H9 (cell line): ENCODE results near the gene SULT2A1. TPM values are rescaled to one million over a fixed set of nuclear protein-coding genes. Genes with fewer than 3 reads are reported as not detected.

Experiments
- DNase-seq: peaks from one replicate; pipeline ENCODE4 v3.0.0-alpha.2; 2017
- H2AFZ ChIP-seq: one replicate; pipeline ENCODE4 v1.6.1; 2013; ENCODE audit warnings: mild to moderate bottlenecking, low read length, control low read depth, moderate library complexity
- H2AK5ac ChIP-seq: 2 replicates; pipeline ENCODE4 v1.6.1; 2013; ENCODE audit warnings: low read length, control low read depth, mixed read lengths; ENCODE audit not compliant: insufficient read length
- H2BK120ac ChIP-seq: one replicate; pipeline ENCODE4 v1.6.1; 2013; ENCODE audit warnings: low read depth, mild to moderate bottlenecking, low read length, control low read depth, inconsistent platforms; ENCODE audit not compliant: poor library complexity, severe bottlenecking
- H2BK12ac ChIP-seq: 2 replicates; pipeline ENCODE4 v1.6.1; 2013; ENCODE audit warnings: low read length, control low read depth, mixed read lengths, low read depth; ENCODE audit not compliant: insufficient read length
- H2BK15ac ChIP-seq: 2 replicates; pipeline ENCODE4 v1.6.1; 2013; ENCODE audit warnings: low read depth, low read length, control low read depth
- H2BK20ac ChIP-seq: one replicate; pipeline ENCODE4 v1.6.1; 2013; ENCODE audit warnings: low read depth, mild to moderate bottlenecking, low read length, control low read depth, inconsistent platforms; ENCODE audit not compliant: poor library complexity, severe bottlenecking
- H2BK5ac ChIP-seq: 2 replicates; pipeline ENCODE4 v1.6.1; 2013; ENCODE audit warnings: low read length, control low read depth, mixed read lengths; ENCODE audit not compliant: insufficient read length
- H3K14ac ChIP-seq: 2 replicates; pipeline ENCODE4 v1.6.1; 2013; ENCODE audit warnings: low read length, control low read depth; ENCODE audit not compliant: insufficient read depth
- H3K18ac ChIP-seq: 2 replicates; pipeline ENCODE4 v1.6.1; 2013; ENCODE audit warnings: low read depth, mild to moderate bottlenecking, mixed read lengths, low read length, control low read depth; ENCODE audit not compliant: insufficient read length
- H3K23ac ChIP-seq: 2 replicates; pipeline ENCODE4 v1.6.1; 2013; ENCODE audit warnings: low read length, control low read depth, mixed read lengths, low read depth; ENCODE audit not compliant: insufficient read length
- H3K23me2 ChIP-seq: 2 replicates; pipeline ENCODE4 v1.6.1; 2013; ENCODE audit warnings: low read depth, mild to moderate bottlenecking, mixed read lengths, low read length, control low read depth; ENCODE audit not compliant: insufficient read length, poor library complexity, severe bottlenecking
- H3K27ac ChIP-seq: 2 replicates; pipeline ENCODE4 v1.5.1; 2013; ENCODE audit warnings: low read length, control low read depth, mixed read lengths, low read depth; ENCODE audit not compliant: insufficient read length
- H3K27me3 ChIP-seq: 2 replicates; pipeline ENCODE4 v1.6.1; 2013; ENCODE audit warnings: low read length, control low read depth, inconsistent platforms; ENCODE audit not compliant: insufficient read depth
- H3K4ac ChIP-seq: 2 replicates; pipeline ENCODE4 v1.6.1; 2013; ENCODE audit warnings: low read depth, mild to moderate bottlenecking, control low read depth, inconsistent platforms, low read length, moderate library complexity
- H3K4me1 ChIP-seq: 2 replicates; pipeline ENCODE4 v1.6.1; 2013; ENCODE audit warnings: low read length, control low read depth, inconsistent platforms; ENCODE audit not compliant: insufficient read depth
- H3K4me2 ChIP-seq: 2 replicates; pipeline ENCODE4 v1.6.1; 2013; ENCODE audit warnings: low read length, control low read depth, mixed read lengths; ENCODE audit not compliant: insufficient read length, insufficient read depth
- H3K56ac ChIP-seq: 2 replicates; pipeline ENCODE4 v1.6.1; 2013; ENCODE audit warnings: low read depth, mild to moderate bottlenecking, mixed read lengths, low read length, control low read depth; ENCODE audit not compliant: insufficient read length
- H3K79me1 ChIP-seq: 2 replicates; pipeline ENCODE4 v1.6.1; 2013; ENCODE audit warnings: low read depth, mild to moderate bottlenecking, moderate library complexity, low read length, control low read depth, inconsistent platforms; ENCODE audit not compliant: insufficient read depth, poor library complexity, severe bottlenecking
- H3K79me2 ChIP-seq: 2 replicates; pipeline ENCODE4 v1.6.1; 2013; ENCODE audit warnings: low read length, control low read depth, inconsistent platforms; ENCODE audit not compliant: insufficient read depth
- H3K9ac ChIP-seq: 2 replicates; pipeline ENCODE4 v1.6.1; 2013; ENCODE audit warnings: low read length, control low read depth, mixed read lengths; ENCODE audit not compliant: insufficient read length; ENCODE audit errors: extremely low read depth
- H3K9me3 ChIP-seq: one replicate; pipeline ENCODE4 v1.6.1; 2013; ENCODE audit warnings: low read depth, low read length, inconsistent platforms; ENCODE audit not compliant: control insufficient read depth
- H3T11ph ChIP-seq: one replicate; pipeline ENCODE4 v1.6.1; 2013; ENCODE audit warnings: mild to moderate bottlenecking, low read length, control low read depth, inconsistent platforms
- H4K20me1 ChIP-seq: one replicate; pipeline ENCODE4 v1.6.1; 2013; ENCODE audit not compliant: control insufficient read depth, insufficient read length, insufficient read depth
- H4K5ac ChIP-seq: 2 replicates; pipeline ENCODE4 v1.6.1; 2013; ENCODE audit warnings: low read depth, mild to moderate bottlenecking, mixed read lengths, low read length, control low read depth; ENCODE audit not compliant: insufficient read length
- H4K8ac ChIP-seq: replicated peaks from 2 replicates; pipeline ENCODE4 v1.6.1; 2013; ENCODE audit warnings: low read length, control low read depth, mixed read lengths, low read depth; ENCODE audit not compliant: insufficient read length
- H4K91ac ChIP-seq: 2 replicates; pipeline ENCODE4 v1.6.1; 2013; ENCODE audit warnings: low read depth, mild to moderate bottlenecking, moderate library complexity, mixed read lengths, low read length, control low read depth; ENCODE audit not compliant: insufficient read length
- H3K27ac Mint-ChIP-seq, 3 experiments: 2 replicates in 2 of 3; 3 replicates in 1 of 3; pipeline ENCODE4 v1.8.0; 2020 to 2021; ENCODE audit warnings: mixed read lengths in 3 of 3, mild to moderate bottlenecking in 1 of 3, moderate library complexity in 1 of 3
- H3K27me3 Mint-ChIP-seq: 2 replicates; pipeline ENCODE4 v1.8.0; 2021; ENCODE audit warnings: low read depth, mild to moderate bottlenecking, moderate library complexity, mixed read lengths
- H3K36me3 Mint-ChIP-seq, 3 experiments: 2 replicates in 2 of 3; 3 replicates in 1 of 3; pipeline ENCODE4 v1.8.0; 2020 to 2021; ENCODE audit warnings: low read depth in 3 of 3, mixed read lengths in 3 of 3; ENCODE audit not compliant: insufficient read depth in 1 of 3
- H3K4me1 Mint-ChIP-seq, 2 experiments: 2 replicates each; pipeline ENCODE4 v1.8.0; 2020; ENCODE audit warnings: mixed read lengths in 2 of 2
- H3K4me3 Mint-ChIP-seq, 2 experiments: 2 replicates in 1 of 2; 3 replicates in 1 of 2; pipeline ENCODE4 v1.8.0; 2020 to 2021; ENCODE audit warnings: mild to moderate bottlenecking in 2 of 2, mixed read lengths in 2 of 2, moderate library complexity in 1 of 2
- H3K9me3 Mint-ChIP-seq, 2 experiments: 2 replicates in 1 of 2; 3 replicates in 1 of 2; pipeline ENCODE4 v1.8.0; 2020; ENCODE audit warnings: mild to moderate bottlenecking in 2 of 2, mixed read lengths in 2 of 2, moderate library complexity in 1 of 2
- WGBS: extraction: QIAGEN DNeasy Blood & Tissue Kit; methylation state at CpG from one replicate; pipeline ENCODE4 v1.1.7; 2013; ENCODE audit warnings: missing lambda C conversion rate, low lambda C conversion rate, mixed read lengths; ENCODE audit not compliant: insufficient read length; ENCODE audit errors: extremely low coverage; 5-methylcytosine and 5-hydroxymethylcytosine counted together
- total RNA-seq: library from RNA; stranded (reverse); gene quantifications from 2 replicates; pipeline ENCODE4 v1.2.1, GENCODE V29; 2021
- TF ChIP-seq, protein P1 (sequence below): fragments of 200-600 bp; sonication (generic); conservative IDR thresholded peaks from 3 replicates; pipeline ENCODE4 v1.8.0; 2021; ENCODE audit warnings: antibody characterized with exemption, mild to moderate bottlenecking

SULT2A1 gene
- total RNA-seq, 1 experiment from 2014 or later, result not detected

DNA sequence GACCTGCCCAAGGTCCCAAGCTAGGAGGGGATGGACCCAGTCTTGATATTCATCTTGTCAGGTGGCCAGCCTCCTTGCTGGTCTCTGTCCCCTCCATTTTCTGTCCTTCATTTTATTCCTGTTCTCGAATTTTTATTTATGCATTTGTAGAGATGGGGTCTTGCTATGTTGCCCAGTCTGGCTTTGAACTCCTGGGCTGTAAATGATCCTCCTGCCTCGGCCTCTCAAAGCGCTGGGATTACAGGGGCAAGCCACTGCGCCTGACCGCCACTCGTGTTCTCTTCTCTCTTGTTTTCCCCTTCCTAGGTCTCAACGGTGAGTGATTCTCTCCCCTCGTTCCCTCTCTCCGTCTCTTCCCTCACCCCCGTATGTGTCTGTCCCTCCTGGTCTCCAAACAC lies 37.7 kb downstream of the SULT2A1 start:
- no peak overlapping the region for H2AFZ ChIP-seq
- peaks cover 30 to 45% of the 10 kb centered on the region in 2 experiments for H3K4me1 Mint-ChIP-seq
- no CpG with 5 or more reads among the region's 10 CpGs for WGBS
- H4K5ac ChIP-seq, result no peak overlapping the region
- H3K9me3 Mint-ChIP-seq, result no peaks in the 10 kb centered on the region; a peak in 1 of 5 replicates
- no peak overlapping the region for H2BK20ac ChIP-seq
- peak overlapping the region; percentile 87 to 100 (median 99) for H3K27ac Mint-ChIP-seq
- no peak overlapping the region for H4K91ac ChIP-seq
- H2BK12ac ChIP-seq, result no peak overlapping the region
- no peaks in the 10 kb centered on the region for H4K20me1 ChIP-seq
- H3K4me2 ChIP-seq, result peak overlapping the region; percentile 73
- H3K27me3 Mint-ChIP-seq, result peaks cover 5% of the 10 kb centered on the region
- no peaks in the 10 kb centered on the region for H3K27me3 ChIP-seq
- H3K79me2 ChIP-seq, result no peaks in the 10 kb centered on the region
- no peak overlapping the region for H3T11ph ChIP-seq
- no peak overlapping the region for H2AK5ac ChIP-seq
- H2BK15ac ChIP-seq, result no peak overlapping the region
- peak overlapping the region; percentile 16; the same call in 1 of the 2 replicates for H3K14ac ChIP-seq
- no peak overlapping the region for H3K23ac ChIP-seq
- TF ChIP-seq, protein P1, sequence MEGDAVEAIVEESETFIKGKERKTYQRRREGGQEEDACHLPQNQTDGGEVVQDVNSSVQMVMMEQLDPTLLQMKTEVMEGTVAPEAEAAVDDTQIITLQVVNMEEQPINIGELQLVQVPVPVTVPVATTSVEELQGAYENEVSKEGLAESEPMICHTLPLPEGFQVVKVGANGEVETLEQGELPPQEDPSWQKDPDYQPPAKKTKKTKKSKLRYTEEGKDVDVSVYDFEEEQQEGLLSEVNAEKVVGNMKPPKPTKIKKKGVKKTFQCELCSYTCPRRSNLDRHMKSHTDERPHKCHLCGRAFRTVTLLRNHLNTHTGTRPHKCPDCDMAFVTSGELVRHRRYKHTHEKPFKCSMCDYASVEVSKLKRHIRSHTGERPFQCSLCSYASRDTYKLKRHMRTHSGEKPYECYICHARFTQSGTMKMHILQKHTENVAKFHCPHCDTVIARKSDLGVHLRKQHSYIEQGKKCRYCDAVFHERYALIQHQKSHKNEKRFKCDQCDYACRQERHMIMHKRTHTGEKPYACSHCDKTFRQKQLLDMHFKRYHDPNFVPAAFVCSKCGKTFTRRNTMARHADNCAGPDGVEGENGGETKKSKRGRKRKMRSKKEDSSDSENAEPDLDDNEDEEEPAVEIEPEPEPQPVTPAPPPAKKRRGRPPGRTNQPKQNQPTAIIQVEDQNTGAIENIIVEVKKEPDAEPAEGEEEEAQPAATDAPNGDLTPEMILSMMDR, result no peak
- H3K4ac ChIP-seq, result no peak overlapping the region
- no peak overlapping the region for H2BK120ac ChIP-seq
- H3K36me3 Mint-ChIP-seq, result no peaks in the 10 kb centered on the region
- peak overlapping the region; percentile 59 to 76 for H3K4me3 Mint-ChIP-seq
- no peak overlapping the region for H2BK5ac ChIP-seq
- no peak for DNase-seq
- no peaks in the 10 kb centered on the region for H3K79me1 ChIP-seq
- peak overlapping the region; percentile 32 for H4K8ac ChIP-seq
- peak overlapping the region; percentile 31 for H3K18ac ChIP-seq
- no peaks in the 10 kb centered on the region for H3K23me2 ChIP-seq
- no peak overlapping the region for H3K56ac ChIP-seq
- H3K9ac ChIP-seq, result peak overlapping the region; percentile 3
- H3K9me3 ChIP-seq, result no peaks in the 10 kb centered on the region
- H3K4me1 ChIP-seq, result no peaks in the 10 kb centered on the region
- peak overlapping the region; percentile 54 for H3K27ac ChIP-seq
